ENCODE results near the gene FKBP15. TPM values are rescaled to one million over a fixed set of nuclear protein-coding genes. Genes with fewer than 3 reads are reported as not detected.

Gene FKBP15
- total RNA-seq, 1 experiment from 2014 or later, result 18.5 TPM

GRCh38 chr9:113154946-113155345, 66.1 kb downstream of the FKBP15 start:
- Histone ChIP-seq H4K8ac (replicated peaks; ENCODE audit: insufficient read length, low read depth, low read length) (no peak overlapping the region), H3K14ac (ENCODE audit: insufficient read depth, low read length) (peak overlapping the region; percentile 43; the same call in 1 of the 2 replicates), H4K5ac (ENCODE audit: insufficient read length, low read depth, low read length) (no peak overlapping the region), H3K18ac (ENCODE audit: insufficient read length, low read depth, low read length) (no peak overlapping the region), H3K9ac (ENCODE audit: extremely low read depth, insufficient read length, low read length) (no peak overlapping the region), H2BK120ac (ENCODE audit: low read depth, low read length, poor library complexity, severe bottlenecking) (no peak overlapping the region), H3K9me3 (ENCODE audit: control insufficient read depth, low read depth, low read length) (no peaks in the 10 kb centered on the region), H2AK5ac (ENCODE audit: insufficient read length, low read length) (no peak overlapping the region), H3K27me3 (ENCODE audit: insufficient read depth, low read length) (peaks cover 2% of the 10 kb centered on the region), H2BK5ac (ENCODE audit: insufficient read length, low read length) (no peak overlapping the region), H3K79me1 (ENCODE audit: insufficient read depth, low read depth, low read length, poor library complexity, severe bottlenecking) (no peaks in the 10 kb centered on the region), H2BK12ac (ENCODE audit: insufficient read length, low read depth, low read length) (no peak overlapping the region), H2BK20ac (ENCODE audit: low read depth, low read length, poor library complexity, severe bottlenecking) (no peak overlapping the region), H3K4ac (ENCODE audit: low read depth, low read length) (no peak overlapping the region), H3K4me1 (ENCODE audit: insufficient read depth, low read length) (peaks cover 2% of the 10 kb centered on the region; the same call in 1 of the 2 replicates), H3K79me2 (ENCODE audit: insufficient read depth, low read length) (no peaks in the 10 kb centered on the region), H3K23me2 (ENCODE audit: insufficient read length, low read depth, low read length, poor library complexity, severe bottlenecking) (peaks cover 3% of the 10 kb centered on the region), H2BK15ac (ENCODE audit: low read depth, low read length) (no peak overlapping the region), H3K23ac (ENCODE audit: insufficient read length, low read depth, low read length) (no peak overlapping the region), H3T11ph (ENCODE audit: low read length) (no peak overlapping the region), H3K4me2 (ENCODE audit: insufficient read depth, insufficient read length, low read length) (no peak overlapping the region), H2AFZ (ENCODE audit: low read length) (no peak overlapping the region), H3K56ac (ENCODE audit: insufficient read length, low read depth, low read length) (no peak overlapping the region), H3K27ac (ENCODE audit: insufficient read length, low read depth, low read length) (no peak overlapping the region), H4K91ac (ENCODE audit: insufficient read length, low read depth, low read length) (no peak overlapping the region), H4K20me1 (ENCODE audit: control insufficient read depth, insufficient read depth, insufficient read length) (no peaks in the 10 kb centered on the region)
- Mint-ChIP-seq H3K9me3 (no peaks in the 10 kb centered on the region), H3K36me3 (ENCODE audit: insufficient read depth in 1 of 3, low read depth in 3 of 3) (no peaks in the 10 kb centered on the region; a peak in 1 of 7 replicates), H3K4me1 (peaks cover 21 to 25% of the 10 kb centered on the region in 2 experiments), H3K4me3 (no peak overlapping the region), H3K27ac (no peak overlapping the region), H3K27me3 (ENCODE audit: low read depth) (peaks cover 22% of the 10 kb centered on the region)
- WGBS (ENCODE audit: extremely low coverage, insufficient read length, low lambda C conversion rate), result no CpG with 5 or more reads among the region's 2 CpGs
- TF ChIP-seq CTCF (conservative IDR thresholded peaks at IDR 0.05), result no peak
- DNase-seq, result no peak
